K562 (cell line): ENCODE measurements around the gene KCNJ10. TPM values are rescaled to one million over a fixed set of nuclear protein-coding genes. Genes with fewer than 3 reads are reported as not detected.

Experiments
- ATAC-seq: fragments of 200-7000 bp; cut with Tn5 transposase; 3 replicates; pipeline ENCODE4 v1.9.1; 2020; ENCODE audit warnings: moderate library complexity
- BruUV-seq: library from RNA; stranded (reverse); fragments of 400-500 nt; replicated peaks from 2 replicates; lab custom pipeline; 2021; lab: Mats Ljungman, UMichigan
- CTCF ChIA-PET: fragments of 300-600 bp; formaldehyde crosslinking; extraction: SDS; loops from one replicate; lab custom pipeline; 2021; ENCODE audit warnings: low intra/inter-chr PET ratio; lab: Yijun Ruan, JAX
- POLR2A ChIA-PET: fragments of 300-600, 350-650 bp; sonication (Branson Sonifier 250); formaldehyde crosslinking; extraction: SDS; loops from one replicate; lab custom pipeline; 2021; ENCODE audit warnings: antibody characterized with exemption, inconsistent platforms; lab: Yijun Ruan, JAX
- DNase-seq, 4 experiments: peaks; one replicate each; pipeline versions ENCODE4 v3.0.0 to v3.0.0-alpha.2; 2011 to 2018; ENCODE audit warnings: low spot score in 3 of 4, mixed read lengths in 3 of 4; ENCODE audit errors: extremely low read depth in 1 of 4
- FAIRE-seq: peaks from 2 replicates; lab custom pipeline; 2011; peaks lifted over from hg19 to GRCh38; lab: Jason Lieb, UNC
- H2AFZ ChIP-seq: 2 replicates; pipeline ENCODE4 v1.6.0; 2011; ENCODE audit warnings: low read depth, low read length, control low read depth, inconsistent platforms
- H3K27ac ChIP-seq: fragments of 200-600 bp; 3 replicates; pipeline ENCODE4 v1.8.0; 2011; ENCODE audit warnings: low read depth, mild to moderate bottlenecking, control low read depth, inconsistent platforms, low read length, moderate library complexity, mixed read lengths; ENCODE audit errors: extremely low read depth
- H3K27me3 ChIP-seq, 2 experiments: fragments of 300-600 bp in 1 of 2; 2 replicates in 1 of 2; 3 replicates in 1 of 2; pipeline versions ENCODE4 v1.6.0 to v1.8.0; 2011; ENCODE audit warnings: inconsistent platforms in 2 of 2, low read length in 2 of 2, mild to moderate bottlenecking in 1 of 2, mixed read lengths in 1 of 2, moderate library complexity in 1 of 2; ENCODE audit not compliant: control insufficient read depth in 2 of 2, insufficient read depth in 2 of 2
- H3K36me3 ChIP-seq: fragments of 300-600 bp; 3 replicates; pipeline ENCODE4 v1.8.0; 2011; ENCODE audit warnings: mild to moderate bottlenecking, low read length, inconsistent platforms; ENCODE audit not compliant: control insufficient read depth, insufficient read depth
- H3K4me1 ChIP-seq, 2 experiments: fragments of 200-600 bp in 1 of 2; replicated peaks in 1 of 2; 2 replicates in 1 of 2; 3 replicates in 1 of 2; pipeline versions ENCODE4 v1.5.1 to v1.8.0; 2011; ENCODE audit warnings: inconsistent platforms in 2 of 2, low read length in 2 of 2, mild to moderate bottlenecking in 1 of 2, mixed read lengths in 1 of 2, moderate library complexity in 1 of 2; ENCODE audit not compliant: control insufficient read depth in 2 of 2, insufficient read depth in 2 of 2
- H3K4me2 ChIP-seq: 2 replicates; pipeline ENCODE4 v1.6.1; 2011; ENCODE audit warnings: low read length, control low read depth, inconsistent platforms, mixed read lengths; ENCODE audit not compliant: insufficient read depth
- H3K4me3 ChIP-seq: fragments of 200-600 bp; sonication (generic), shearing (Covaris generic); 2 replicates; pipeline ENCODE4 v1.5.1; 2016; ENCODE audit warnings: control low read depth, inconsistent platforms
- H3K79me2 ChIP-seq: fragments of 200-600 bp; 3 replicates; pipeline ENCODE4 v1.8.0; 2011; ENCODE audit warnings: low read length, inconsistent platforms; ENCODE audit not compliant: control insufficient read depth, insufficient read depth
- H3K9ac ChIP-seq, 2 experiments: 2 replicates each; pipeline versions ENCODE4 v1.6.0 to v1.6.1; 2011; ENCODE audit warnings: low read depth in 2 of 2, low read length in 2 of 2, control low read depth in 1 of 2, inconsistent platforms in 1 of 2, mild to moderate bottlenecking in 1 of 2, mixed read lengths in 1 of 2; ENCODE audit not compliant: insufficient read depth in 1 of 2
- H3K9me1 ChIP-seq: one replicate; pipeline ENCODE4 v1.6.0; 2011; ENCODE audit warnings: inconsistent platforms, mild to moderate bottlenecking, low read length, moderate library complexity; ENCODE audit not compliant: control insufficient read depth, insufficient read depth
- H3K9me3 ChIP-seq: replicated peaks from 2 replicates; pipeline ENCODE4 v1.5.1; 2011; ENCODE audit warnings: low read depth, low read length, inconsistent platforms; ENCODE audit not compliant: control insufficient read depth, insufficient read depth
- H4K20me1 ChIP-seq: replicated peaks from 2 replicates; pipeline ENCODE4 v1.6.1; 2011; ENCODE audit warnings: low read length, inconsistent platforms, mixed read lengths; ENCODE audit not compliant: control insufficient read depth, insufficient read depth
- EGR1 ChIP-seq: fragments of 450-650 bp; conservative IDR thresholded peaks from 2 replicates; pipeline ENCODE4 v1.6.1; 2017; ENCODE audit warnings: mild to moderate bottlenecking
- HSF4 ChIP-seq: fragments of 250-450 bp; sonication (Bioruptor Pico); IDR thresholded peaks from 2 replicates; pipeline ENCODE4 v2.1.2; 2022; ENCODE audit warnings: mild to moderate bottlenecking, moderate library complexity, borderline replicate concordance
- KAT7 ChIP-seq: sonication (generic); formaldehyde crosslinking; IDR thresholded peaks from 2 replicates; pipeline ENCODE4 v1.8.0; 2022; ENCODE audit warnings: missing genetic modification reagents, mild to moderate bottlenecking, borderline replicate concordance
- KDM1A ChIP-seq, 2 experiments: fragments of 450-650 bp; IDR thresholded peaks; 2 replicates each; pipeline ENCODE4 v1.6.1; 2016; ENCODE audit warnings: mild to moderate bottlenecking in 2 of 2
- MCM3 ChIP-seq: fragments of 450-650 bp; IDR thresholded peaks from 2 replicates; pipeline ENCODE4 v1.6.1; 2016
- MEF2D ChIP-seq: conservative IDR thresholded peaks from 2 replicates; pipeline ENCODE4 v1.6.1; 2016; ENCODE audit warnings: low read depth, missing genetic modification characterization, missing compliant biosample characterization
- PHB2 ChIP-seq: fragments of 450-650 bp; IDR thresholded peaks from 2 replicates; pipeline ENCODE4 v1.6.1; 2017; ENCODE audit warnings: low read depth
- RCOR1 ChIP-seq, 2 experiments: IDR thresholded peaks; 2 replicates each; pipeline ENCODE4 v1.6.1; 2012; ENCODE audit warnings: low read depth in 2 of 2, low read length in 2 of 2, borderline replicate concordance in 1 of 2, improper control_type of control experiment in 1 of 2
- SIN3B ChIP-seq: fragments of 450-650 bp; IDR thresholded peaks from 2 replicates; pipeline ENCODE4 v1.6.1; 2017; ENCODE audit warnings: low read depth, mild to moderate bottlenecking, moderate library complexity
- TBL1XR1 ChIP-seq, 2 experiments: IDR thresholded peaks; 2 replicates each; pipeline ENCODE4 v1.6.1; 2012; ENCODE audit warnings: improper control_type of control experiment in 2 of 2, low read length in 2 of 2, mild to moderate bottlenecking in 1 of 2
- ZBTB8A ChIP-seq: fragments of 450-650 bp; IDR thresholded peaks from 2 replicates; pipeline ENCODE4 v1.6.1; 2018; ENCODE audit warnings: mild to moderate bottlenecking, moderate library complexity; ENCODE audit not compliant: partially characterized antibody
- WGBS: fragments of 100-300 bp; shearing (Covaris generic); methylation state at CpG from one replicate; pipeline ENCODE4 v1.1.6; 2016; ENCODE audit warnings: low coverage, mixed read lengths; ENCODE audit not compliant: insufficient coverage; ENCODE audit errors: missing lambda C conversion rate; 5-methylcytosine and 5-hydroxymethylcytosine counted together
- in situ Hi-C: fragments of 300-500 bp; cut with MboI; formaldehyde crosslinking; loops from 4 replicates; pipeline ENCODE4 v1.15.0; 2018; ENCODE audit warnings: inconsistent platforms, mixed read lengths
- intact Hi-C: fragments of 100-400 bp; cut with micrococcal nuclease; formaldehyde crosslinking; loops from 2 replicates; pipeline ENCODE4 v1.14.2; 2022
- polyA plus RNA-seq, 8 experiments: library from polyadenylated mRNA; depleted of rRNA in 4 of 8; stranded (reverse) in 5 of 8; unstranded in 3 of 8; fragments of >200 nt; fragmentation: Nextera tagmentation in 2 of 8; fragmentation: Illumina TruSeq in 1 of 8; extraction: Ambion mirVana in 2 of 8; extraction: Trizol in 1 of 8; gene quantifications; 2 replicates each; pipeline versions ENCODE4 v1.2.1 to v1.2.3, GENCODE V29; 2011 to 2014; ENCODE audit warnings: inconsistent platforms in 1 of 8, missing spikeins in 1 of 8
- total RNA-seq, 7 experiments: library from RNA; depleted of rRNA in 6 of 7; stranded (reverse); fragments of >200 nt in 6 of 7; fragmentation: Illumina TruSeq in 2 of 7; extraction: Trizol in 2 of 7; gene quantifications; 2 replicates each; pipeline versions ENCODE4 v1.2.1 to v1.2.3, GENCODE V29; 2011 to 2021; ENCODE audit warnings: low replicate concordance in 1 of 7
- TF ChIP-seq, protein P1 (sequence below): fragments of 450-650 bp; IDR thresholded peaks from 2 replicates; pipeline ENCODE4 v1.6.1; 2016; ENCODE audit warnings: low read depth, mild to moderate bottlenecking, moderate library complexity
- TF ChIP-seq, protein P2 (sequence below): fragments of 450-650 bp; formaldehyde crosslinking; IDR thresholded peaks from 2 replicates; pipeline ENCODE4 v1.4.0; 2020; ENCODE audit warnings: mild to moderate bottlenecking
- TF ChIP-seq, protein P3 (sequence below), 2 experiments: fragments of 450-650 bp; IDR thresholded peaks; 2 replicates each; pipeline ENCODE4 v1.6.1; 2016
- TF ChIP-seq, protein P4 (sequence below): fragments of 250-450 bp; sonication (Bioruptor Pico); IDR thresholded peaks from 2 replicates; pipeline ENCODE4 v1.8.0; 2022; ENCODE audit warnings: moderate library complexity, mild to moderate bottlenecking, inconsistent platforms
- TF ChIP-seq, protein P5 (sequence below): sonication (generic); formaldehyde crosslinking; IDR thresholded peaks from 2 replicates; pipeline ENCODE4 v1.8.1; 2023; ENCODE audit warnings: mild to moderate bottlenecking, missing genetic modification reagents

Gene KCNJ10
- total and polyA plus RNA-seq, 9 of the 15 experiments (the other 6 are each of a cell fraction or from before 2014, with no cell fraction given), result 0.06 to 0.11 TPM; not detected in 7

DNA sequence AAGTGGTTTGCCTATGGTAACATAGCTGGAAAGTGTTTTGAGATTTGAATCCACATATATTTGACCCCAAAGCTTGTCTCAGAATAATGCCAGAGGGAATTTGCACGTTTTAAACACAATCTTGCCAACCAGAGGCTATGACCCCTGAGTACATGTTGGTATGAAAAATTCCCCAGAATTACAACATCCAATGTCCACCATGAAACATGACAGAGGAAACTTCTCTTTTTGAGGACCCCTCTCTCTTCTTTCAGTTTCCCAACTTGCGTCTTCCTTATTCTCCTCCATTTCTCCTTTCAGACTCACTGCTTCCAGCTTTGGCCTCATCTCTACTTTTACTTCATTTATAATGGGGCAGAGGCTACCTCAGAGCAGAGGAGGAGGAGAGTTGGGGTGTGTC, 5.9 kb upstream of the KCNJ10 start (continued):
- TF ChIP-seq, protein P1, sequence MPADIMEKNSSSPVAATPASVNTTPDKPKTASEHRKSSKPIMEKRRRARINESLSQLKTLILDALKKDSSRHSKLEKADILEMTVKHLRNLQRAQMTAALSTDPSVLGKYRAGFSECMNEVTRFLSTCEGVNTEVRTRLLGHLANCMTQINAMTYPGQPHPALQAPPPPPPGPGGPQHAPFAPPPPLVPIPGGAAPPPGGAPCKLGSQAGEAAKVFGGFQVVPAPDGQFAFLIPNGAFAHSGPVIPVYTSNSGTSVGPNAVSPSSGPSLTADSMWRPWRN, result no peak
- no peak for TF ChIP-seq MEF2D (tag)
- no peak for TF ChIP-seq RCOR1 (IDR thresholded peaks at IDR 0.05; ENCODE audit: borderline replicate concordance in 1 of 2, low read depth in 2 of 2, low read length in 2 of 2)

DNA sequence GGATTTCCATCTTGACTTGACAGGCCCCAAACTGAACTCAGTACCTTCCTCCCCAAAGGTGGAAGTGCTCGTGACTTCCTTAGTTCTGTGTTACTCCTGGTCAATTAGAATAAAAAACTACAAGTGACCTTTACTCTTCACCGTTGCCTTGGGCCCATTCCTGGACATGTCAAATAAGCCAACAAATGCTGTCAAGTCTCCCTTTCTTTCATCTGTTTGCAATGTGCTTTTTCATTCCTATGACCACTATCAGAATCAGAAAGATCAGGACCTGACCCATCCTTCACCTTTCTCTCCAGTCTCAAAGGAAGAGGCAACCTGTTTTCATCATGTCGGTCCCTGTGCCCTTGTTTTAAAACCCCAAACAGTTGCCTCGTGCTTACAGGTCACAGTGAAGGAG, 4.9 kb upstream of the KCNJ10 start:
- POLR2A ChIA-PET, result no interaction called here
- no TSS peak for BruUV-seq
- H3K79me2 ChIP-seq, result no peaks in the 10 kb centered on the region
- TF ChIP-seq MCM3 (no peak), EGR1 (no peak), HSF4 (CRISPR knock-in tag) (no peak), ZBTB8A (no peak), SIN3B (no peak), KAT7 (CRISPR knock-in tag) (no peak), KDM1A (IDR thresholded peaks at IDR 0.05) (no peak), TBL1XR1 (IDR thresholded peaks at IDR 0.05; ENCODE audit: low read length in 2 of 2) (no peak), PHB2 (no peak)
- TF ChIP-seq, protein P2, sequence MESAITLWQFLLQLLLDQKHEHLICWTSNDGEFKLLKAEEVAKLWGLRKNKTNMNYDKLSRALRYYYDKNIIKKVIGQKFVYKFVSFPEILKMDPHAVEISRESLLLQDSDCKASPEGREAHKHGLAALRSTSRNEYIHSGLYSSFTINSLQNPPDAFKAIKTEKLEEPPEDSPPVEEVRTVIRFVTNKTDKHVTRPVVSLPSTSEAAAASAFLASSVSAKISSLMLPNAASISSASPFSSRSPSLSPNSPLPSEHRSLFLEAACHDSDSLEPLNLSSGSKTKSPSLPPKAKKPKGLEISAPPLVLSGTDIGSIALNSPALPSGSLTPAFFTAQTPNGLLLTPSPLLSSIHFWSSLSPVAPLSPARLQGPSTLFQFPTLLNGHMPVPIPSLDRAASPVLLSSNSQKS (CRISPR knock-in tag), result no peak
- TF ChIP-seq, protein P3, sequence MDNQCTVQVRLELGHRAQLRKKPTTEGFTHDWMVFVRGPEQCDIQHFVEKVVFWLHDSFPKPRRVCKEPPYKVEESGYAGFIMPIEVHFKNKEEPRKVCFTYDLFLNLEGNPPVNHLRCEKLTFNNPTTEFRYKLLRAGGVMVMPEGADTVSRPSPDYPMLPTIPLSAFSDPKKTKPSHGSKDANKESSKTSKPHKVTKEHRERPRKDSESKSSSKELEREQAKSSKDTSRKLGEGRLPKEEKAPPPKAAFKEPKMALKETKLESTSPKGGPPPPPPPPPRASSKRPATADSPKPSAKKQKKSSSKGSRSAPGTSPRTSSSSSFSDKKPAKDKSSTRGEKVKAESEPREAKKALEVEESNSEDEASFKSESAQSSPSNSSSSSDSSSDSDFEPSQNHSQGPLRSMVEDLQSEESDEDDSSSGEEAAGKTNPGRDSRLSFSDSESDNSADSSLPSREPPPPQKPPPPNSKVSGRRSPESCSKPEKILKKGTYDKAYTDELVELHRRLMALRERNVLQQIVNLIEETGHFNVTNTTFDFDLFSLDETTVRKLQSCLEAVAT (IDR thresholded peaks at IDR 0.05), result no peak
- TF ChIP-seq, protein P4, sequence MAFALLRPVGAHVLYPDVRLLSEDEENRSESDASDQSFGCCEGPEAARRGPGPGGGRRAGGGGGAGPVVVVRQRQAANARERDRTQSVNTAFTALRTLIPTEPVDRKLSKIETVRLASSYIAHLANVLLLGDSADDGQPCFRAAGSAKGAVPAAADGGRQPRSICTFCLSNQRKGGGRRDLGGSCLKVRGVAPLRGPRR (CRISPR knock-in tag), result no peak
- TF ChIP-seq, protein P5, sequence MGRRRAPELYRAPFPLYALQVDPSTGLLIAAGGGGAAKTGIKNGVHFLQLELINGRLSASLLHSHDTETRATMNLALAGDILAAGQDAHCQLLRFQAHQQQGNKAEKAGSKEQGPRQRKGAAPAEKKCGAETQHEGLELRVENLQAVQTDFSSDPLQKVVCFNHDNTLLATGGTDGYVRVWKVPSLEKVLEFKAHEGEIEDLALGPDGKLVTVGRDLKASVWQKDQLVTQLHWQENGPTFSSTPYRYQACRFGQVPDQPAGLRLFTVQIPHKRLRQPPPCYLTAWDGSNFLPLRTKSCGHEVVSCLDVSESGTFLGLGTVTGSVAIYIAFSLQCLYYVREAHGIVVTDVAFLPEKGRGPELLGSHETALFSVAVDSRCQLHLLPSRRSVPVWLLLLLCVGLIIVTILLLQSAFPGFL (CRISPR knock-in tag), result no peak
- TF ChIP-seq, all 486 proteins: peak for 0
- Histone ChIP-seq H2AFZ (no peak overlapping the region), H3K27me3 (peaks cover 9 to 35% of the 10 kb centered on the region in 2 experiments; a peak in 4 of 5 replicates), H3K9me3 (no peaks in the 10 kb centered on the region), H3K27ac (no peak overlapping the region), H3K9me1 (no peaks in the 10 kb centered on the region), H3K9ac (no peak overlapping the region), H3K36me3 (no peaks in the 10 kb centered on the region), H4K20me1 (no peaks in the 10 kb centered on the region), H3K4me3 (no peak overlapping the region), H3K4me1 (peaks cover 0 to 9% of the 10 kb centered on the region in 2 experiments; a peak in 3 of 5 replicates), H3K4me2 (no peak overlapping the region)
- intact Hi-C loops (no loop called here), in situ Hi-C loops (no loop called here)
- CTCF ChIA-PET, result interaction anchor here (0.7 kb wide), 1 partner anchor 427 kb away, joined by 3 read pairs; no protein-coding TSS in a partner anchor
- WGBS, result 0% methylated on average over 4 of the region's 4 CpGs
- FAIRE-seq, result no peak
- ATAC-seq, result no peak
- DNase-seq, result no peak
